Activated T-cell treated with anti-CD3 and anti-CD28 coated beads for 48 hours (primary cell): ENCODE data around the gene CDCA5.

ENCODE experiments used
- DNase-seq: peaks from one replicate; pipeline ENCODE4 v3.0.0-alpha.2; 2020; ENCODE audit warnings: low read depth

Gene CDCA5

GRCh38 chr11:65083834-65084597 lies at the start of gene CDCA5, which contains the start of gene ZFPL1:
TSS of gene CDCA5 (minus strand) at chr11:65084040. CDS start at chr11:65083978, 62 bp downstream.
TSS of gene ZFPL1 (plus strand) at chr11:65084222. CDS start at chr11:65084699, 477 bp downstream.
- DNase-seq, result peak; percentile 96

DNA sequence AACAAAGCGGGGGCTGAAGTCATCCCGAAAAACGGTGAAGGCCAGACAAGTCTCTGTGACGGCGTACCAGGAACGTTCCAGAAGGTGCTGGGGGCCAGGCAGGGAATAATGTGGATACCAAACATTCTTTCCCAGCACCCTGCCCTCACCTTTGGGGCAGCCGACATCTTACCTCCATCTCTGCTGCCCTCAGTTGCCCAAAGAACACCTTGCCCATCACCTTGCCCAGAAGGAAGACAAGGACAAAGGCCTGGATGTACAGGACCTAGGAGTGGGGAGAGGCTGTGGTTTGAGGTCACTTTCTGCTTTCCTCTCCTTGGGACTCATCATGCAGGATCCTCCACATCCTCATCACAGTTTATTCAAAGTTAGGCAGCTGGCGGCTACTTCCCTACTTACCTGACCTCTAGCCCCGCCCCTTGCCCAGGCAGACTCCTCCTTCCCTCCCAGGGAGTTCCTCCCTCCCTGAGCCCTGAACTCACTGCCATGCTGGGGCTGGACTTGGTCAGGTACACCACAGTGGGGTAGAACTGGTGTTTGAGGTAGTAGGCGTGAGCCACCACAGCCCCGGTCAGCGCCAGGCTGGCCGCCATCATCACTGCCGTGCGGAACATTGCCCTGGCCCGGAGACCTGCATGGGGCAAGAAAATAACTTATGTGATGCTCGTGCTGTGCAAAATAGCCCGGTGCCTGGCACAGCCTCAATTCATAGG lies 49.3 kb upstream of the CDCA5 start:
- peak; percentile 60 for DNase-seq

GRCh38 chr11:65132238-65132987 lies 48.6 kb upstream of the CDCA5 start:
- no peak for DNase-seq

GRCh38 chr11:65131895-65132237 lies 48.0 kb upstream of the CDCA5 start:
- DNase-seq, result no peak

GRCh38 chr11:65131417-65131776 lies 47.6 kb upstream of the CDCA5 start:
- DNase-seq, result no peak

DNA sequence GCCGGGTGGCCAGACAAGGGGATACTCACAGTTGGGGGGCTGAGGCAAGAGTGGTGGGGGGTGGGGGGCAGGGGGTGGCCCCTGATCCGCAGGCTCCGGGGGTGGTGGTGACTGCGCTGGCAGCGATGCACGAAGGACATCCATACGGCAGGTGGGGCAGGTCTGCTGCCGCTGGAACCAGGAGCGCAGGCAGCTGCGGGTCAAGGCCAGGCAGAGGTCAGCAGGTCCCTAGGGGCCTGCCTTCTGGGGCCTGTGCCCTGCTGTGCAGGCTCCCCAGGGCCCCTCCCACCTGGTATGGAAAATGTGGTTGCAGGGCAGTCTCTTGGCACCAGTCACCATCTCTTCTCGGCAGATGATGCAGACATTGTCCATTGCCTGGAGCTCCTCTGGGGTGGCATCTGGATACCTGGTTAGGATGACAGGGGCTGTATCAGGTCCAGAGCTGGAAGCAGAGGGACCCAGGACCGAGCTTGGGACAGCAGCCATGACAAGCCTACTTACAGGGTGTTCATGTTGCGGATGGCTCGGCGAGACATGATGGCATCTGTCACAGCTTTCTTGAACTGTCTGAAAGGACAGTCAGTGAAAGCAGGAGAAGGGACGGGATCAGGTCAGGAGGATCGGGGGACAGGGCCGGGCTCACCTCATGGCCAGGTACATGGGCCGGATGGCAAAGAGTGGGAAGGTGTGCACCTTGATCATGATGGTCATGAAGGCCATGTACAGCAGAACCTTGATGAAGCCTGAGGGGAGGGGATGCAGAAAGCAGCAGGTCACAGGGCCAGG lies 47.0 kb upstream of the CDCA5 start:
- no peak for DNase-seq

DNA sequence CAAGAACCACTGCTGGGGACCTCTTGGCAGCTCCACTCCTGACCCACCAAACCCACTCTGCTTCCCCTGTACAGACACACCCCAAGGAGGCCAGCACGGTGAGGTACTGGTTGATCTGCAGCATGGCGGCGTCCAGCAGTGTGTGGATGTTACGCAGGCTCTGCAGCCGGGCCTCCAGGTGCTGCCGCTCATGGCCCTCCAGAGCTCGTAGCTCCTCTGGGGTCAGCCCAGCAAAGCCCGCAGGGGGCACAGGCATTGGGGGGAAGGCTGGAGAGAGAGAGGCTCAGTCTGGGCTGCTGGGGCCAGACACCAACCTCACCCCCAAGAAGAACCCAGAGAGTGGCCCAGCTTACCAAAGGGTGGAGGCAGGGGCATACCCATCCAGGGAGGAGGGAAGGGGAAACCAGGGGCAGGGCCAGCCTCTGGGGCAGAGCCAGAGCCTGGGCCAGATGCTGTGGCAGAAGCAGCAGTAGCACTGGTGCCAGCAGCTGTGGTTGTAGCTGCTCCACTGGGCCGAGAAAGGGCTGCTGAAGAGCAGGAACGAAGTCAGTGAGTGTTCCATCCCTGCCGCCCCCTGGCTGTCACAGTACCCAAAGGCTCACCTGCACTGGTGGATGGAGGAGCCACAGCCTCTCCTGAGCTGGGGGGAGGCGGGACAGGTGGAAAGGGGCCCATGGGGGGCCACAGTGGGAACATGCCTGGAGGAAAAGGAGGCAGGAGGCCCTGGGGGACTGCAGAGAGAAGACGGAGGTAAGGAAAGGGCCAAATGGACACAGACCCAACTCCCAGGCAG lies 46.0 kb upstream of the CDCA5 start:
- no peak for DNase-seq

DNA sequence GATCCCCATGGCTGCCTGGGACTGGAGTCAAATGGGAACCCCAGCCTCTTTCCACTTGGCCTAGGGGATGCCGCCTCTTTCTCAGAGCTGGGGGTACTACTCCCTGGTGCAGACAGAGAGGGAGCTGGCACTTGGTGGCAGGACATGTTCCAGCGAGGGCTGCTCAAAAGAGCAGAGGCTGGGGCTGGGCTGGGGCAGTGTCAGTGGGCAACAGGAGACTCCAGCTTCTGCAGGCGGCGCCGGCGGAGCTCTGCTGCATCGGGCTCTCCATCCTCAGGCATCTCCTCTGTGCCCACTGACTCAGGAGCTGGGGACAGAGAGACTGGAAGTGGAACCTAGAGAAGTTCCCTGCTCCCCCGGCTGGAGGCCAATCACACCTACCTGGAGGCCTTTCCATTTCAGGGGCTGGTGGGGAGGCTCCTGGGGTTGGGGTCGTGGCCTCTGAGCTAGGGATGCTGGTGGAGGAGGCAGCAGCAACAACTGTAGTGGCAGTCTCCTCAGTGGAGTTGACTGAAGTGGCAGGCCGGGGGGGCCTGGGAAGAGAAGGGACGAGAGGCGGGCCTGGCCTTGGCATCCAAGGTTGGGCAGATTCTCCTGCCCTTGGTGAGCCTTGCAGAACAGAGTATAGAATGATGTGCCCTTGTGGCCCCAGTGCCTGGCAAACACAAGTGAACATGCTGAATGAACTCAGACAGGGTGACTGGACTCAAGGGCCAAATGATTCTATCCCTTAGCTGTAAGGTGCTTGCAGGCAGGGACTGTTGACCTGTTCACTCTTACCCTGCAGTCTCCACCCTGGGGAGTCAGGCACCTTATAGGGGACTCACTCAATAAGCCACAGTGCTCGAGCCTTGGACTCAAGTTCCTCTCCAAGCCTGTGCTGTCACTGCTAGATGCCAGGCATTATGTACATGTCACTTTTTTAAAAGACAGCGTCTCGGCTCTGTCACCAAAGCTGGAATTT lies 44.6 kb upstream of the CDCA5 start:
- DNase-seq, result no peak

DNA sequence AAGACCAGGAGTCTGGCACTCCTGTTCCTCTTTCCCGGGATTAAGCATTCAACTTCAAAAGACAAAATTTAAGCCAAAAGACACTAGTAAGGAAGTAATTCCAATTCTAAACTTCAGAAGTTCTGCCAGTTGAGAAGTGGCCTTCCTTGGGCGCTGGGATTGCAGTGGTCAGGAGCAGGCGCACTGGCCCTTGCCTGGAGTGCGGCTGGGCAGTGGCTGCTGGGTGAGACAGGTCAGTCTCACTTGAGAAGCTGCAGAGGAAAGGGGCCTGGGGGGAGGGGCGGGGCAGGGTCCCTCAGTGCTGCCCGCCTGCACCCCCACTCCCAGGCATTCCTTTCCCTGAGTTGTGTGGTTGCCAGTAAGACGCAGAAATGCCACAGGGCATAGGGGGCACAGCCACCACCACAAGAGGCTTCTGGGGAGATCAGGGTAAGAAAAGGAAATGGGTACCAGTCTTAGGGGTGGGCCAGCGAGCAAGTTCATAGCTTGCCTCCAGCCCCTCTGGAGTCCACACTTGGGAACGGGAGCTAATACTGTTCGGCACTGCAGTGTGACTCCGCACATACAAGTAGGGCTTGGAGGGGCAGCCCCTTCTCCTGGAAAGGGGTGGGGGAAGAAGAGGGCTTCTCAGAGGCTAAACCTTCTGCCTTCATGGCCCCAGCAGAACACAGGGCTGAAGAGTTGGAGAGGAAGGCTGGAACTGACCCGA lies 43.8 kb upstream of the CDCA5 start:
- no peak for DNase-seq

DNA sequence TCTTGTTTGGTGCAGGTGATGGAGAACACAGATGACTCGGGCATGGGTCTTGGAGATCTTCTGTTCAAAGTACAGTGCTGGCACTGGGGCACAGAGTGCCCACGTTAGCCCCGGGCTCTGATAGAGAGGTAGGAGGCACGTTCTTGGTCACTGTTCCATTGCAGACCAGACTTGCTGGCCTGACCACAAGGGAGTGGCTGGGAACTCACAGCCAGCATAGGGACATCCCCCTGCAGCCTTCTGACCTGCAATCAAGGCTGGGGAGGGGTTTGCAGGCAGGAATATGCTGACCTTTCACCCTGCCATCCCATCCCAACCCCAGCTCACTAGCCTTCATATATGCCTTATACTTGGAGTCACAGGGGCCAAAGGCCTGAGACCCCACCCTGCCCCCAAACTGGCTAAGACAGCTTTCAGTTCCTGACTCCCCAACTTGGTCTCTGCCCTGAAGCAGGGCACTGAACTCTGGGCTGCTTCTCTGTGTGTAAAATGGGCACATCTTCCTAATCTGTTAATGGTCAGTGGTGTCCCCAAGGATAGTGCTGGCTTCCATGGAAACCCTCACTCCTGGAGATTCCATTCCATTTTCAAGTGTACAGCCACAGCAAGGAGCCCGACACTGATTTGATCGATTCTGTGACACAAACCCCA lies 42.9 kb upstream of the CDCA5 start:
- no peak for DNase-seq

DNA sequence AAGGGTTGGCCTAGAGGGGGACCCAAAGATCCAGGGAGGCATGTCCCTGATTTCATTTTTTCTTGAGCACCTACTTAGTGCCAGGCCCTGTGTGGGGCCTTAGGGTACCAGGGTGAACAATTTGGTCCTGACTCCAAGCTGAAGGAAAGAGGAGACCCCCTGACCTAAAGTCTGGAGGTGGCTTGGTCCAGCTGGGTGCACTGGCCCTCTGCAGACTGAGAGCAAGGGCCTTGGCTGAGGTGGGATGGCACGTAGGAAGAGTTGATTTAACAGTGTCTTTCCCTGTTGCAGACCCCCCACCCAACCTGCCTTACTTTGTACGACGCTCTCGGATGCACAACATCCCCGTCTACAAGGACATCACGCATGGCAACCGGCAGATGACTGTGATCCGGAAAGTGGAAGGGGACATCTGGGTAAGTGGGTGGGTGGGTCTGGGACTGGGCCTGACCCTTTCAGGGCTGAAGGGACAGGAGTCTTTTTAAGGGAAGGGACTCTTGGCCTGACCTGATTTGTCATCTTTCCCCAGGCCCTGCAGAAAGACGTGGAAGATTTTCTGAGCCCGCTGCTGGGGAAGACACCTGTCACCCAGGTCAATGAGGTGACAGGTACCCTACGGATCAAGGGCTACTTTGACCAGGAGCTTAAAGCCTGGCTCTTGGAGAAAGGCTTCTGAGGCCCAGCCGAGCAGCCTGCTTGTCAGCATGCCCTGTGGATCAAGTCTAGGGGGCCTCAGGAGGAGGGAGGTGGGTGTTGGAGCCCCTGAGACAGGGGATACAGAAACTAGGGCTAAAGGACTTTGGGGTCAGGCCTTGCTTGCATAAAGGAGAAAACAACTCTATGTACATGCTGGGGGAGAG lies 41.6 kb upstream of the CDCA5 start:
- no peak for DNase-seq

DNA sequence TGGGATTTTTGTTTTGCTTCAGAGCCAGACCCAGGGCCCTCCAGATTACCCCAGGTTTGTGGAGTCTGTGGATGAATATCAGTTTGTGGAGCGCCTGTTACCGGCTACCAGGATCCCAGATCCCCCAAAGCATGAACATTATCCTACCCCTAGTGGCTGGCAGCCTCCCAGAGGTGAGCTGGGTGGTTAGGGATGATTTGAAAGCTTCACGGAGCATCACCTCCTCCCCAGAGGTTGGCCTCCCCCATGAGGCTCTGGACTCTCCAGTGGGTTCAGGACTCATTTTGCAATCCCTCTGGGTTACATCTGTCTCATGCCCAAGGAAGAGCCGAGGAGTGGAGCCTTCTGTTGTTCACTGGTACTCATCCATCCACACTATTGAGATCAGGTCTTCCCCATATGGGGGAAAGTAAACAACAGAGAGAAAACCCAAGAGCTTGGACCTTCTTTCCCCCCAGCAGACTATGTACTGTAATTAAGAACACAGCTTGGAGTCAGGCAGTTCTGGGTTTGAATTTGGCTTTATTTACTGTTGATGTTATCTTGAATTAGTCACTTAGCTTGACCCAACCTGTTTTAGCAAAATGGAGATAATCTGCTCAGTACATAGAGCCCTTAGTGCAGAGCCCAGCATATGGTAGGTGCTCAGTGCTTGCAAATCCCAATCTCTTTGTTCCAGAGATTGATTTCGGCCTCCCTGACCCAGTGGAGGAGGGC lies 40.8 kb upstream of the CDCA5 start:
- no peak for DNase-seq

- peak; percentile 98 for DNase-seq
Observed at GRCh38 chr11:65121865-65122696, 38.2 kb upstream of the CDCA5 start, which contains the start of the genes FAU and MRPL49. TSS of gene FAU (minus strand) at chr11:65122134. CDS start at chr11:65121813, 321 bp downstream. TSS of gene MRPL49 (plus strand) at chr11:65122321. CDS start at chr11:65122347, 26 bp downstream.

GRCh38 chr11:65121447-65121864 lies 37.6 kb upstream of the CDCA5 start:
- DNase-seq, result no peak

GRCh38 chr11:65120831-65121230 lies 37.0 kb upstream of the CDCA5 start:
- no peak for DNase-seq

- DNase-seq, result no peak
Observed at GRCh38 chr11:65119670-65119995, 35.8 kb upstream of the CDCA5 start.
